Measurements from ENCODE around the gene CRYBG1. TPM values are rescaled to one million over a fixed set of nuclear protein-coding genes. Genes with fewer than 3 reads are reported as not detected.
"Not testable (repeated sequence)": the region's sequence is repeated elsewhere in the genome, so short reads cannot be mapped to it uniquely, and the experiment has no call there.

CRYBG1 gene
- total RNA-seq, 1 donor = 9.7 TPM

GRCh38 chr6:106572436-106572835 lies 211.9 kb downstream of the CRYBG1 start:
- no peak for DNase-seq (ENCODE audit: low read depth in 2 of 3, low spot score in 2 of 3)

GRCh38 chr6:106572875-106573585 lies 212.5 kb downstream of the CRYBG1 start:
- DNase-seq (ENCODE audit: low read depth in 2 of 3, low spot score in 2 of 3) = no peak

GRCh38 chr6:106574741-106575458 lies 214.4 kb downstream of the CRYBG1 start:
- no peak for DNase-seq (ENCODE audit: low read depth in 2 of 3, low spot score in 2 of 3)

GRCh38 chr6:106579281-106579680 lies 218.8 kb downstream of the CRYBG1 start:
- DNase-seq (ENCODE audit: low read depth in 2 of 3, low spot score in 2 of 3) = no peak

GRCh38 chr6:106581468-106581867 lies 221.0 kb downstream of the CRYBG1 start:
- DNase-seq (ENCODE audit: low read depth in 2 of 3, low spot score in 2 of 3) = no peak

- DNase-seq (ENCODE audit: low read depth in 2 of 3, low spot score in 2 of 3) = no peak
Measured at GRCh38 chr6:106586815-106587415, 226.4 kb downstream of the CRYBG1 start.

- DNase-seq (ENCODE audit: low read depth in 2 of 3, low spot score in 2 of 3) = not testable (repeated sequence)
Measured at GRCh38 chr6:106588937-106589336, 228.4 kb downstream of the CRYBG1 start.

GRCh38 chr6:106591111-106591825 lies 230.8 kb downstream of the CRYBG1 start:
- DNase-seq (ENCODE audit: low read depth in 2 of 3, low spot score in 2 of 3) = no peak

- no peak for DNase-seq (ENCODE audit: low read depth in 2 of 3, low spot score in 2 of 3)
Measured at GRCh38 chr6:106599440-106599839, 238.9 kb downstream of the CRYBG1 start.

GRCh38 chr6:106600329-106600728 lies 239.8 kb downstream of the CRYBG1 start:
- no peak for DNase-seq (ENCODE audit: low read depth in 2 of 3, low spot score in 2 of 3)

GRCh38 chr6:106608080-106608668 lies 247.7 kb downstream of the CRYBG1 start:
- peak; percentile 16 to 79 (median 56) for DNase-seq (ENCODE audit: low read depth in 2 of 3, low spot score in 2 of 3)

- DNase-seq (ENCODE audit: low read depth in 2 of 3, low spot score in 2 of 3) = peak in 2 of 3 donors; percentile 36 to 45
Measured at GRCh38 chr6:106609699-106610098, 249.2 kb downstream of the CRYBG1 start.

GRCh38 chr6:106611030-106611429 lies 250.5 kb downstream of the CRYBG1 start:
- DNase-seq (ENCODE audit: low read depth in 2 of 3, low spot score in 2 of 3) = no peak

GRCh38 chr6:106612671-106613416 lies 252.3 kb downstream of the CRYBG1 start:
- DNase-seq (ENCODE audit: low read depth in 2 of 3, low spot score in 2 of 3) = no peak

- DNase-seq (ENCODE audit: low read depth in 2 of 3, low spot score in 2 of 3) = no peak
Measured at GRCh38 chr6:106613590-106613989, 253.1 kb downstream of the CRYBG1 start.

GRCh38 chr6:106614166-106614565 lies 253.6 kb downstream of the CRYBG1 start:
- no peak for DNase-seq (ENCODE audit: low read depth in 2 of 3, low spot score in 2 of 3)

GRCh38 chr6:106614592-106615257 lies 254.2 kb downstream of the CRYBG1 start:
- DNase-seq (ENCODE audit: low read depth in 2 of 3, low spot score in 2 of 3) = no peak

- DNase-seq (ENCODE audit: low read depth in 2 of 3, low spot score in 2 of 3) = no peak
Measured at GRCh38 chr6:106617302-106617701, 256.8 kb downstream of the CRYBG1 start.

GRCh38 chr6:106617857-106618256 lies 257.3 kb downstream of the CRYBG1 start:
- no peak for DNase-seq (ENCODE audit: low read depth in 2 of 3, low spot score in 2 of 3)
